ENCODE measurements around the gene UPF3A. TPM values are rescaled to one million over a fixed set of nuclear protein-coding genes. Genes with fewer than 3 reads are reported as not detected.

UPF3A gene
- total and polyA plus RNA-seq, 2 experiments from 2014 or later: 35.7 to 48.9 TPM

GRCh38 chr13:114310956-114311355, 29.6 kb downstream of the UPF3A start:
- Histone ChIP-seq H3K4me2 (no peak overlapping the region), H3K9me2 (replicated peaks; ENCODE audit: insufficient read depth) (no peaks in the 10 kb centered on the region), H3K27me3 (no peaks in the 10 kb centered on the region), H3K4me1 (ENCODE audit: insufficient read depth) (peaks cover 8% of the 10 kb centered on the region), H3K9me3 (ENCODE audit: low read depth) (no peaks in the 10 kb centered on the region), H2AFZ (no peak overlapping the region), H3K4me3 (no peak overlapping the region), H3K27ac (no peak overlapping the region), H3K79me2 (peaks cover 13% of the 10 kb centered on the region), H3K36me3 (replicated peaks; ENCODE audit: insufficient read depth, low read depth) (no peaks in the 10 kb centered on the region), H4K20me1 (ENCODE audit: insufficient read depth, poor library complexity, severe bottlenecking) (peaks cover 10% of the 10 kb centered on the region)
- TF ChIP-seq EZH2 (IDR thresholded peaks at IDR 0.05; ENCODE audit: borderline replicate concordance) (no peak), EZH2phosphoT487 (IDR thresholded peaks at IDR 0.05; ENCODE audit: low read depth, severe bottlenecking, unreplicated experiment) (no peak), CTCF (IDR thresholded peaks at IDR 0.05; ENCODE audit: poor library complexity) (no peak)
- DNase-seq (ENCODE audit: low spot score): no peak
- 75% methylated on average over 5 of the region's 5 CpGs for WGBS (ENCODE audit: low lambda C conversion rate, missing lambda C conversion rate)

- Histone ChIP-seq H3K9me3 (ENCODE audit: low read depth) (no peaks in the 10 kb centered on the region), H3K27ac (no peak overlapping the region), H3K27me3 (no peaks in the 10 kb centered on the region), H3K9me2 (replicated peaks; ENCODE audit: insufficient read depth) (no peaks in the 10 kb centered on the region), H3K79me2 (peaks cover 17% of the 10 kb centered on the region), H3K4me3 (no peak overlapping the region), H2AFZ (no peak overlapping the region), H3K4me2 (no peak overlapping the region), H4K20me1 (ENCODE audit: insufficient read depth, poor library complexity, severe bottlenecking) (peaks cover 15% of the 10 kb centered on the region), H3K4me1 (ENCODE audit: insufficient read depth) (peaks cover 9% of the 10 kb centered on the region), H3K36me3 (replicated peaks; ENCODE audit: insufficient read depth, low read depth) (no peaks in the 10 kb centered on the region)
- TF ChIP-seq EZH2 (IDR thresholded peaks at IDR 0.05; ENCODE audit: borderline replicate concordance) (no peak), EZH2phosphoT487 (IDR thresholded peaks at IDR 0.05; ENCODE audit: low read depth, severe bottlenecking, unreplicated experiment) (no peak), CTCF (IDR thresholded peaks at IDR 0.05; ENCODE audit: poor library complexity) (no peak)
- no peak for DNase-seq (ENCODE audit: low spot score)
Observed at GRCh38 chr13:114311387-114311786, 30.0 kb downstream of the UPF3A start.

GRCh38 chr13:114311908-114312307, 30.5 kb downstream of the UPF3A start:
- 78% methylated on average over 2 of the region's 2 CpGs for WGBS (ENCODE audit: low lambda C conversion rate, missing lambda C conversion rate)
- H3K27me3 ChIP-seq: no peaks in the 10 kb centered on the region
- TF ChIP-seq EZH2phosphoT487 (IDR thresholded peaks at IDR 0.05; ENCODE audit: low read depth, severe bottlenecking, unreplicated experiment) (no peak), CTCF (IDR thresholded peaks at IDR 0.05; ENCODE audit: poor library complexity) (no peak), EZH2 (IDR thresholded peaks at IDR 0.05; ENCODE audit: borderline replicate concordance) (no peak)
- no peak overlapping the region for H3K4me3 ChIP-seq
- no peak for DNase-seq (ENCODE audit: low spot score)
- no peaks in the 10 kb centered on the region for H3K9me3 ChIP-seq (ENCODE audit: low read depth)
- no peak overlapping the region for H3K4me2 ChIP-seq
- H3K36me3 ChIP-seq (replicated peaks; ENCODE audit: insufficient read depth, low read depth): no peaks in the 10 kb centered on the region
- H3K9me2 ChIP-seq (replicated peaks; ENCODE audit: insufficient read depth): no peaks in the 10 kb centered on the region
- H3K79me2 ChIP-seq: peaks cover 22% of the 10 kb centered on the region
- no peak overlapping the region for H3K27ac ChIP-seq
- peaks cover 9% of the 10 kb centered on the region for H3K4me1 ChIP-seq (ENCODE audit: insufficient read depth)
- H4K20me1 ChIP-seq (ENCODE audit: insufficient read depth, poor library complexity, severe bottlenecking): peaks cover 19% of the 10 kb centered on the region
- no peak overlapping the region for H2AFZ ChIP-seq

All from hepatocyte (in vitro differentiated cells).